HEK293T (cell line): ENCODE results near the gene HSPB9.

Source experiments
- CTCF ChIA-PET: fragments of 350-600 bp; formaldehyde crosslinking; extraction: SDS; loops from one replicate; lab custom pipeline; 2021; ENCODE audit warnings: antibody characterized with exemption, inconsistent platforms; lab: Yijun Ruan, JAX
- POLR2A ChIA-PET: fragments of 350-600 bp; formaldehyde crosslinking; extraction: SDS; loops from one replicate; lab custom pipeline; 2020; ENCODE audit warnings: antibody characterized with exemption, inconsistent platforms; lab: Yijun Ruan, JAX
- DNase-seq: peaks from one replicate; pipeline ENCODE4 v3.0.0; 2012; ENCODE audit warnings: mixed read lengths; ENCODE audit errors: extremely low spot score
- ARNT ChIP-seq: fragments of 450-650 bp; IDR thresholded peaks from 2 replicates; pipeline ENCODE4 v1.6.1; 2017; ENCODE audit warnings: mild to moderate bottlenecking
- BHLHE40 ChIP-seq: fragments of 450-650 bp; IDR thresholded peaks from 2 replicates; pipeline ENCODE4 v1.6.1; 2016; ENCODE audit warnings: mild to moderate bottlenecking, moderate library complexity, borderline replicate concordance
- CTBP1 ChIP-seq: fragments of 450-650 bp; IDR thresholded peaks from 2 replicates; pipeline ENCODE4 v1.6.1; 2016; ENCODE audit warnings: borderline replicate concordance
- ELF4 ChIP-seq: fragments of 450-650 bp; IDR thresholded peaks from 2 replicates; pipeline ENCODE4 v1.6.1; 2017; ENCODE audit warnings: antibody characterized with exemption
- FOXA1 ChIP-seq: fragments of 450-650 bp; IDR thresholded peaks from 2 replicates; pipeline ENCODE4 v1.6.1; 2016; ENCODE audit warnings: mild to moderate bottlenecking
- FOXK2 ChIP-seq: fragments of 450-650 bp; IDR thresholded peaks from 2 replicates; pipeline ENCODE4 v1.6.1; 2016; ENCODE audit warnings: mild to moderate bottlenecking
- FOXM1 ChIP-seq: fragments of 450-650 bp; IDR thresholded peaks from 2 replicates; pipeline ENCODE4 v1.6.1; 2017; ENCODE audit warnings: mild to moderate bottlenecking, borderline replicate concordance
- HDGF ChIP-seq: fragments of 450-650 bp; IDR thresholded peaks from 2 replicates; pipeline ENCODE4 v1.6.1; 2017; ENCODE audit warnings: antibody characterized with exemption, borderline replicate concordance
- L3MBTL2 ChIP-seq: fragments of 450-650 bp; conservative IDR thresholded peaks from 2 replicates; pipeline ENCODE4 v1.6.1; 2016; ENCODE audit warnings: mild to moderate bottlenecking
- LEF1 ChIP-seq: fragments of 450-650 bp; IDR thresholded peaks from 2 replicates; pipeline ENCODE4 v1.6.1; 2017; ENCODE audit warnings: mild to moderate bottlenecking, borderline replicate concordance
- NFRKB ChIP-seq: fragments of 450-650 bp; IDR thresholded peaks from 2 replicates; pipeline ENCODE4 v1.6.1; 2016; ENCODE audit warnings: mild to moderate bottlenecking, moderate library complexity
- PKNOX1 ChIP-seq: fragments of 450-650 bp; IDR thresholded peaks from 2 replicates; pipeline ENCODE4 v1.6.1; 2016
- SP1 ChIP-seq: fragments of 450-650 bp; IDR thresholded peaks from 2 replicates; pipeline ENCODE4 v1.6.1; 2017
- SUZ12 ChIP-seq: fragments of 450-650 bp; IDR thresholded peaks from 2 replicates; pipeline ENCODE4 v1.6.1; 2016; ENCODE audit warnings: mild to moderate bottlenecking
- TARDBP ChIP-seq: fragments of 450-650 bp; IDR thresholded peaks from 2 replicates; pipeline ENCODE4 v1.6.1; 2016
- ZNF384 ChIP-seq: fragments of 450-650 bp; IDR thresholded peaks from 2 replicates; pipeline ENCODE4 v1.6.1; 2016

The HSPB9 gene

GRCh38 chr17:42122371-42123303 lies at the start of gene HSPB9:
TSS of gene HSPB9 (plus strand) at chr17:42122804. CDS start at chr17:42122851, 47 bp downstream.
- ChIA-PET POLR2A (interaction anchor here (1.2 to 3.0 kb wide), 3 partner anchors 8 to 105 kb away, joined by 5 to 26 read pairs (median 25); partner anchors contain the start of genes DHX58 and DNAJC7), CTCF (no interaction called here)
- no peak for DNase-seq
- TF ChIP-seq SUZ12 (no peak), NFRKB (no peak), L3MBTL2 (no peak), ARNT (no peak)

GRCh38 chr17:42075789-42076188 lies 46.8 kb upstream of the HSPB9 start:
- TF ChIP-seq CTBP1 = no peak
- ChIA-PET POLR2A (no interaction called here), CTCF (no interaction called here)
- no peak for DNase-seq

GRCh38 chr17:42076797-42077559 lies 45.6 kb upstream of the HSPB9 start:
- no peak for DNase-seq
- ChIA-PET CTCF (interaction anchor here (0.6 to 1.2 kb wide), 3 partner anchors 9 to 26 kb away, joined by 3 to 5 read pairs (median 4); no protein-coding TSS in a partner anchor), POLR2A (interaction anchor here (0.8 kb wide), 1 partner anchor 11 kb away, joined by 3 read pairs; no protein-coding TSS in a partner anchor)
- no peak for TF ChIP-seq FOXA1
- TF ChIP-seq L3MBTL2 = no peak
- no peak for TF ChIP-seq TARDBP
- no peak for TF ChIP-seq PKNOX1
- TF ChIP-seq ARNT = no peak
- no peak for TF ChIP-seq LEF1
- TF ChIP-seq NFRKB = no peak

- POLR2A ChIA-PET = interaction anchor here (0.8 kb wide), 1 partner anchor 12 kb away, joined by 3 read pairs; no protein-coding TSS in a partner anchor
Measured at GRCh38 chr17:42077755-42078154, 44.8 kb upstream of the HSPB9 start.

GRCh38 chr17:42078396-42079043 lies 44.1 kb upstream of the HSPB9 start:
- POLR2A ChIA-PET = no interaction called here
- CTCF ChIA-PET = no interaction called here
- no peak for DNase-seq
- no peak for TF ChIP-seq ZNF384
- no peak for TF ChIP-seq ARNT
- TF ChIP-seq TARDBP = no peak
- TF ChIP-seq L3MBTL2 = no peak
- no peak for TF ChIP-seq FOXA1
- no peak for TF ChIP-seq SP1
- TF ChIP-seq ELF4 = no peak
- TF ChIP-seq HDGF = no peak
- no peak for TF ChIP-seq PKNOX1
- no peak for TF ChIP-seq BHLHE40
- TF ChIP-seq SUZ12 = no peak
- no peak for TF ChIP-seq NFRKB

More at GRCh38 chr17:42077755-42078154, 44.8 kb upstream of the HSPB9 start:
- CTCF ChIA-PET = no interaction called here
- DNase-seq = no peak
- no peak for TF ChIP-seq ARNT
- TF ChIP-seq PKNOX1 = no peak

GRCh38 chr17:42079541-42079940 lies 43.1 kb upstream of the HSPB9 start:
- no peak for DNase-seq
- ChIA-PET CTCF (interaction anchor here (0.9 to 1.4 kb wide), 2 partner anchors 8 to 54 kb away, joined by 4 read pairs; no protein-coding TSS in a partner anchor), POLR2A (interaction anchor here (0.7 to 1.0 kb wide), 3 partner anchors 22 to 140 kb away, joined by 3 read pairs; partner anchors contain the start of gene NKIRAS2)
- TF ChIP-seq CTBP1 (no peak), TARDBP (no peak), FOXK2 (no peak), BHLHE40 (no peak), NFRKB (no peak), SUZ12 (no peak), ELF4 (no peak), ZNF384 (no peak), LEF1 (no peak), FOXM1 (no peak), L3MBTL2 (no peak), PKNOX1 (no peak)
